ENCODE data around the gene CDH10. TPM values are rescaled to one million over a fixed set of nuclear protein-coding genes. Genes with fewer than 3 reads are reported as not detected.

CDH10 gene
- polyA plus RNA-seq, 2 of the 4 experiments (the other 2 are of a cell fraction) = 0.58 to 0.63 TPM

GRCh38 chr5:24509943-24510342 lies 134.8 kb downstream of the CDH10 start:
- DNase-seq (ENCODE audit: low read depth in 1 of 2, low spot score in 1 of 2) (no peak), FAIRE-seq (no peak), ATAC-seq (no peak)
- no peak for TF ChIP-seq E2F6 (IDR thresholded peaks at IDR 0.05; ENCODE audit: borderline replicate concordance, low read depth)
- WGBS (ENCODE audit: missing lambda C conversion rate) = 47% methylated on average over 3 of the region's 3 CpGs
- no peak overlapping the region for H3K27ac ChIP-seq
- POLR2A ChIA-PET = no interaction called here
- peaks cover 16% of the 10 kb centered on the region; the same call in 2 of the 3 replicates for H3K4me1 ChIP-seq
- H3K9me3 ChIP-seq = no peaks in the 10 kb centered on the region
- no peak overlapping the region for H3K4me3 ChIP-seq
- CTCF ChIA-PET = no interaction called here
- peak overlapping the region; percentile 60 for H3K4me2 ChIP-seq

- ATAC-seq = no peak
- H3K4me3 ChIP-seq = no peak overlapping the region
- ChIA-PET POLR2A (no interaction called here), CTCF (no interaction called here)
- no peak for TF ChIP-seq MAFK (IDR thresholded peaks at IDR 0.05; ENCODE audit: partially characterized antibody)
- TF ChIP-seq TP53 (CRISPR knock-in tag; IDR thresholded peaks at IDR 0.05) = no peak
- TF ChIP-seq RNF2 (IDR thresholded peaks at IDR 0.05; ENCODE audit: borderline replicate concordance, low read depth) = no peak
- TF ChIP-seq MAX (IDR thresholded peaks at IDR 0.05) = no peak
- TF ChIP-seq NPAS2 (CRISPR knock-in tag; IDR thresholded peaks at IDR 0.05; ENCODE audit: borderline replicate concordance) = no peak
- no peak for TF ChIP-seq CHD2 (IDR thresholded peaks at IDR 0.05; ENCODE audit: low read length, partially characterized antibody)
- no peak for TF ChIP-seq PBX3 (IDR thresholded peaks at IDR 0.05)
- TF ChIP-seq POLR2A (IDR thresholded peaks at IDR 0.05; ENCODE audit: low read length) = no peak
- no peak for TF ChIP-seq PHF8 (IDR thresholded peaks at IDR 0.05; ENCODE audit: borderline replicate concordance, low read depth)
- TF ChIP-seq, protein P1, sequence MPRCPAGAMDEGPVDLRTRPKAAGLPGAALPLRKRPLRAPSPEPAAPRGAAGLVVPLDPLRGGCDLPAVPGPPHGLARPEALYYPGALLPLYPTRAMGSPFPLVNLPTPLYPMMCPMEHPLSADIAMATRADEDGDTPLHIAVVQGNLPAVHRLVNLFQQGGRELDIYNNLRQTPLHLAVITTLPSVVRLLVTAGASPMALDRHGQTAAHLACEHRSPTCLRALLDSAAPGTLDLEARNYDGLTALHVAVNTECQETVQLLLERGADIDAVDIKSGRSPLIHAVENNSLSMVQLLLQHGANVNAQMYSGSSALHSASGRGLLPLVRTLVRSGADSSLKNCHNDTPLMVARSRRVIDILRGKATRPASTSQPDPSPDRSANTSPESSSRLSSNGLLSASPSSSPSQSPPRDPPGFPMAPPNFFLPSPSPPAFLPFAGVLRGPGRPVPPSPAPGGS (IDR thresholded peaks at IDR 0.05) = no peak
- TF ChIP-seq TFCP2L1 (CRISPR knock-in tag; IDR thresholded peaks at IDR 0.05) = no peak
- TF ChIP-seq ESRRA (IDR thresholded peaks at IDR 0.05; ENCODE audit: borderline replicate concordance, low read length) = no peak
- TF ChIP-seq ZSCAN20 (CRISPR knock-in tag; IDR thresholded peaks at IDR 0.05) = no peak
- TF ChIP-seq E2F6 (IDR thresholded peaks at IDR 0.05; ENCODE audit: borderline replicate concordance, low read depth) = no peak
- TF ChIP-seq EHMT2 (IDR thresholded peaks at IDR 0.05; ENCODE audit: low read depth) = no peak
- no peak for TF ChIP-seq RARB (CRISPR knock-in tag; IDR thresholded peaks at IDR 0.05)
- no peaks in the 10 kb centered on the region for H3K9me3 ChIP-seq
- H3K4me1 ChIP-seq = peaks cover 8% of the 10 kb centered on the region; the same call in 1 of the 3 replicates
- no peak overlapping the region for H3K4me2 ChIP-seq
- DNase-seq (ENCODE audit: low read depth in 1 of 2, low spot score in 1 of 2) = no peak
- FAIRE-seq = no peak
- H3K27ac ChIP-seq = no peak overlapping the region
These were observed 139.5 kb downstream of the CDH10 start for GRCh38 chr5:24505258-24505657.

GRCh38 chr5:24497591-24498157 lies 147.1 kb downstream of the CDH10 start:
- H3K4me3 ChIP-seq = no peak overlapping the region
- CTCF ChIA-PET = no interaction called here
- no peak overlapping the region for H3K27ac ChIP-seq
- TF ChIP-seq CHD4 (IDR thresholded peaks at IDR 0.05; ENCODE audit: borderline replicate concordance) = no peak
- H3K9me3 ChIP-seq = no peaks in the 10 kb centered on the region
- POLR2A ChIA-PET = no interaction called here
- H3K4me1 ChIP-seq = peaks cover 5% of the 10 kb centered on the region; the same call in 1 of the 3 replicates
- FAIRE-seq (no peak), ATAC-seq (no peak), DNase-seq (ENCODE audit: low read depth in 1 of 2, low spot score in 1 of 2) (no peak)
- 23% methylated on average over 5 of the region's 5 CpGs for WGBS (ENCODE audit: missing lambda C conversion rate)
- H3K4me2 ChIP-seq = peak overlapping the region; percentile 42; the same call in 2 of the 3 replicates

All from A549 (cell line).